Spleen (tissue), 7 donors: ENCODE data around the gene CHN1.

Experiments
- CTCF ChIP-seq, 11 experiments: fragments of 200-600 bp in 7 of 11; fragments of 450-650 bp in 4 of 11; sonication (generic) in 4 of 11; IDR thresholded peaks in 8 of 11; conservative IDR thresholded peaks in 3 of 11; 1 replicate in 7 of 11; 2 replicates in 4 of 11; pipeline versions ENCODE4 v1.4.0 to v1.8.0; 2016 to 2021; ENCODE audit warnings: antibody characterized with exemption in 11 of 11, inconsistent platforms in 4 of 11, mild to moderate bottlenecking in 1 of 11
- POLR2A ChIP-seq, 3 donors: fragments of 450-650 bp; IDR thresholded peaks; one replicate each; pipeline ENCODE4 v1.5.1; 2017; ENCODE audit warnings: antibody characterized with exemption in 3 of 3, mild to moderate bottlenecking in 1 of 3
- donor health status: DM: no; HTN: no; CAD: no; lungs with moderate emphysema.
- donor health status: DM: no; HTN: no; CAD: no.
- donor health status: DM: no; HTN: no; CAD: no.

- TF ChIP-seq CTCF (IDR thresholded peaks at IDR 0.05 in 8 of 11, conservative IDR thresholded peaks at IDR 0.05 in 3 of 11), result no peak
- no peak for TF ChIP-seq POLR2A (IDR thresholded peaks at IDR 0.05)
These were observed 193.1 kb downstream of the CHN1 start for GRCh38 chr2:174812037-174812436.
